ENCODE results near the gene CTTNBP2NL.
A peak's percentile ranks its signal among the peaks of the same experiment; 100 is the strongest.

The CTTNBP2NL gene

DNA sequence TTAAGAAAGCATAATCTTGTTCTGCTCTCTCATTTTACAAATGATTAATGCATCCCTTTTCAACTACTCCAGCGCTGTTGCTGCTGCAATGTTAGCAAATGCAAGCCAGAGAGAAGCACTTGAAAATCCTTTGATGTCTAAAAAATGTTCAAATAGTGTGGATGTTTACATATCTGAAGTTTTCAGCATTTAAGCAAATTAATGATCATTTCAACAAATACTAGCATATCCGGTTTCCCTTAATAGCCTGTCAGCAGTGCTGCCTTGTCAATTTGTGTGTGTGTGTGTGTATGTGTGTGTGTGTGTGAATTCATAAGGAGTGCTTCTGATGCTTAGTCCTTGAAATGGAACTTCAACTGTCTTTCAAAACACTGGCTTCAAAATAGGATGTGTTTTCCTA lies 64.6 kb downstream of the CTTNBP2NL start:
- Histone ChIP-seq H3K79me1 (replicated peaks; ENCODE audit: low read length, poor library complexity, severe bottlenecking) (peaks cover 12% of the 10 kb centered on the region), H3K18ac (ENCODE audit: low read depth in 1 of 2, low read length in 2 of 2) (no peak overlapping the region), H3K4ac (ENCODE audit: low read depth in 1 of 2, low read length in 2 of 2) (no peak overlapping the region), H2BK12ac (ENCODE audit: low read length in 2 of 2) (no peak overlapping the region), H3K9ac (ENCODE audit: low read length) (no peak overlapping the region), H3K4me1 (ENCODE audit: control insufficient read depth, insufficient read depth, low read depth, low read length) (peaks cover 13% of the 10 kb centered on the region), H3K9me3 (ENCODE audit: control insufficient read depth, low read length) (no peaks in the 10 kb centered on the region), H3K4me3 (ENCODE audit: insufficient read depth in 1 of 2, low read depth in 1 of 2, low read length in 2 of 2) (no peak overlapping the region), H2BK15ac (ENCODE audit: low read depth, poor library complexity, severe bottlenecking) (no peak overlapping the region), H2BK120ac (ENCODE audit: low read depth, low read length) (no peak overlapping the region), H4K8ac (ENCODE audit: low read length) (no peak overlapping the region), H3K4me2 (ENCODE audit: low read length, poor library complexity, severe bottlenecking) (no peak overlapping the region), H2AK5ac (ENCODE audit: low read length, severe bottlenecking) (no peak overlapping the region), H3K27me3 (ENCODE audit: control insufficient read depth in 1 of 2, insufficient read depth in 1 of 2, low read length in 2 of 2) (no peaks in the 10 kb centered on the region), H2BK5ac (ENCODE audit: low read depth, low read length, poor library complexity, severe bottlenecking) (no peak overlapping the region), H2AFZ (ENCODE audit: low read depth, low read length) (no peak overlapping the region), H3K27ac (ENCODE audit: low read length, poor library complexity, severe bottlenecking) (no peak overlapping the region), H4K91ac (ENCODE audit: low read length) (no peak overlapping the region), H3K36me3 (ENCODE audit: control insufficient read depth in 1 of 2, insufficient read depth in 2 of 2, low read depth in 1 of 2, low read length in 2 of 2) (peaks cover 26 to 44% of the 10 kb centered on the region in 2 experiments), H3K14ac (ENCODE audit: low read length in 2 of 2) (no peak overlapping the region), H3K23ac (ENCODE audit: low read length in 2 of 2) (no peak overlapping the region)
- peak; percentile 40 for DNase-seq
- WGBS = 67% methylated on average over 1 of the region's 2 CpGs

DNA sequence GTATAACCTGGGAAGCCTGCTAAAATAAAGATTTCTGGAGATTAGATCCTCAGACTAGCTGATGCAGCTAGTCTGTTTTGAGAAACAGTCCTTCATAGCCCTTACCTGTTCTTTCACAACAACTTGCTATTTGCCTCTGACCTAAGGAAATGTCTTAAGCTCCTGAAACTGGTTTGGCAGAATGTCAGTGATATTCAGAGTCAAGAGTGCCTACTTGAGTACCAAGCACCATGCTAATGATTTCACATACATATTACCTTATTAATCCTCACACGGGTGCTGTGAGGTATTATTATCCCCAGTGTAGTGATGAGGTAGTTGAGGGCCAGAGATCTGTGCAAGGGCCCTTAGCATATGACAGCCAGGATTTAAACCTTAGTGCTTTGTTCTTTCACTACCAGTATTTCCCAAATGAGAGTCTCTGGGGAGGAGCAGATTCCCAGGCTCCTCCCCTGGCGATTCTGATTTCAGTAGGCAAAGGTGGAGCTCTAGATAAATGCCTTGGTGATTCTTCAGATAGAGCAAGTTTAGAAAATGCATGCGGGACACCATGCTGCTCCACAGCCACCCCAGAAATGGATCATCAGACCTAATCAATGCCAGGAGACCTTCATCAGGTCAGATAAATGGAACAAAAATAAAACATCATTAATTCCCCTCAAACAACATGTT lies 65.3 kb downstream of the CTTNBP2NL start:
- H2BK12ac ChIP-seq (ENCODE audit: low read length in 2 of 2) = no peak overlapping the region
- H3K27me3 ChIP-seq (ENCODE audit: control insufficient read depth in 1 of 2, insufficient read depth in 1 of 2, low read length in 2 of 2) = no peaks in the 10 kb centered on the region
- no peak overlapping the region for H4K91ac ChIP-seq (ENCODE audit: low read length)
- no peak overlapping the region for H3K4ac ChIP-seq (ENCODE audit: low read depth in 1 of 2, low read length in 2 of 2)
- no peak overlapping the region for H3K23ac ChIP-seq (ENCODE audit: low read length in 2 of 2)
- 82% methylated on average over 2 of the region's 3 CpGs for WGBS
- H3K9me3 ChIP-seq (ENCODE audit: control insufficient read depth, low read length) = no peaks in the 10 kb centered on the region
- H3K14ac ChIP-seq (ENCODE audit: low read length in 2 of 2) = no peak overlapping the region
- H3K79me1 ChIP-seq (replicated peaks; ENCODE audit: low read length, poor library complexity, severe bottlenecking) = peaks cover 12% of the 10 kb centered on the region
- no peak overlapping the region for H4K8ac ChIP-seq (ENCODE audit: low read length)
- DNase-seq = no peak
- no peak overlapping the region for H3K27ac ChIP-seq (ENCODE audit: low read length, poor library complexity, severe bottlenecking)
- peaks cover 19 to 37% of the 10 kb centered on the region in 2 experiments for H3K36me3 ChIP-seq (ENCODE audit: control insufficient read depth in 1 of 2, insufficient read depth in 2 of 2, low read depth in 1 of 2, low read length in 2 of 2)
- no peak overlapping the region for H2AFZ ChIP-seq (ENCODE audit: low read depth, low read length)
- no peak overlapping the region for H3K9ac ChIP-seq (ENCODE audit: low read length)
- no peak overlapping the region for H3K4me2 ChIP-seq (ENCODE audit: low read length, poor library complexity, severe bottlenecking)
- no peak overlapping the region for H3K18ac ChIP-seq (ENCODE audit: low read depth in 1 of 2, low read length in 2 of 2)
- H3K4me3 ChIP-seq (ENCODE audit: insufficient read depth in 1 of 2, low read depth in 1 of 2, low read length in 2 of 2) = no peak overlapping the region
- H3K4me1 ChIP-seq (ENCODE audit: control insufficient read depth, insufficient read depth, low read depth, low read length) = peaks cover 20% of the 10 kb centered on the region
- no peak overlapping the region for H2AK5ac ChIP-seq (ENCODE audit: low read length, severe bottlenecking)
- H2BK15ac ChIP-seq (ENCODE audit: low read depth, poor library complexity, severe bottlenecking) = no peak overlapping the region
- no peak overlapping the region for H2BK120ac ChIP-seq (ENCODE audit: low read depth, low read length)
- H2BK5ac ChIP-seq (ENCODE audit: low read depth, low read length, poor library complexity, severe bottlenecking) = no peak overlapping the region

- peaks cover 20% of the 10 kb centered on the region for H3K4me1 ChIP-seq (ENCODE audit: control insufficient read depth, insufficient read depth, low read depth, low read length)
- no peak overlapping the region for H2BK120ac ChIP-seq (ENCODE audit: low read depth, low read length)
- H3K14ac ChIP-seq (ENCODE audit: low read length in 2 of 2) = no peak overlapping the region
- H3K27ac ChIP-seq (ENCODE audit: low read length, poor library complexity, severe bottlenecking) = no peak overlapping the region
- H2AFZ ChIP-seq (ENCODE audit: low read depth, low read length) = no peak overlapping the region
- no peak overlapping the region for H4K91ac ChIP-seq (ENCODE audit: low read length)
- no peak overlapping the region for H3K4me2 ChIP-seq (ENCODE audit: low read length, poor library complexity, severe bottlenecking)
- no peak overlapping the region for H3K4me3 ChIP-seq (ENCODE audit: insufficient read depth in 1 of 2, low read depth in 1 of 2, low read length in 2 of 2)
- no peak overlapping the region for H3K18ac ChIP-seq (ENCODE audit: low read depth in 1 of 2, low read length in 2 of 2)
- no peaks in the 10 kb centered on the region for H3K27me3 ChIP-seq (ENCODE audit: control insufficient read depth in 1 of 2, insufficient read depth in 1 of 2, low read length in 2 of 2)
- H2BK5ac ChIP-seq (ENCODE audit: low read depth, low read length, poor library complexity, severe bottlenecking) = no peak overlapping the region
- no peak overlapping the region for H2BK12ac ChIP-seq (ENCODE audit: low read length in 2 of 2)
- no peak for DNase-seq
- H3K36me3 ChIP-seq (ENCODE audit: control insufficient read depth in 1 of 2, insufficient read depth in 2 of 2, low read depth in 1 of 2, low read length in 2 of 2) = peaks cover 10 to 21% of the 10 kb centered on the region in 2 experiments
- H3K9ac ChIP-seq (ENCODE audit: low read length) = no peak overlapping the region
- no peak overlapping the region for H3K4ac ChIP-seq (ENCODE audit: low read depth in 1 of 2, low read length in 2 of 2)
- H3K9me3 ChIP-seq (ENCODE audit: control insufficient read depth, low read length) = no peaks in the 10 kb centered on the region
- H4K8ac ChIP-seq (ENCODE audit: low read length) = no peak overlapping the region
- H2AK5ac ChIP-seq (ENCODE audit: low read length, severe bottlenecking) = no peak overlapping the region
- WGBS = 96% methylated on average over 1 of the region's 1 CpG
- H3K23ac ChIP-seq (ENCODE audit: low read length in 2 of 2) = no peak overlapping the region
- H2BK15ac ChIP-seq (ENCODE audit: low read depth, poor library complexity, severe bottlenecking) = no peak overlapping the region
- H3K79me1 ChIP-seq (replicated peaks; ENCODE audit: low read length, poor library complexity, severe bottlenecking) = peaks cover 7% of the 10 kb centered on the region
These were observed 66.9 kb downstream of the CTTNBP2NL start for GRCh38 chr1:112462953-112463279.

GRCh38 chr1:112464501-112464900 lies 68.5 kb downstream of the CTTNBP2NL start:
- no peak overlapping the region for H3K4ac ChIP-seq (ENCODE audit: low read depth in 1 of 2, low read length in 2 of 2)
- no peaks in the 10 kb centered on the region for H3K27me3 ChIP-seq (ENCODE audit: control insufficient read depth in 1 of 2, insufficient read depth in 1 of 2, low read length in 2 of 2)
- H4K91ac ChIP-seq (ENCODE audit: low read length) = no peak overlapping the region
- H3K18ac ChIP-seq (ENCODE audit: low read depth in 1 of 2, low read length in 2 of 2) = no peak overlapping the region
- no peak overlapping the region for H3K14ac ChIP-seq (ENCODE audit: low read length in 2 of 2)
- no peak overlapping the region for H3K27ac ChIP-seq (ENCODE audit: low read length, poor library complexity, severe bottlenecking)
- H3K23ac ChIP-seq (ENCODE audit: low read length in 2 of 2) = no peak overlapping the region
- H3K4me3 ChIP-seq (ENCODE audit: insufficient read depth in 1 of 2, low read depth in 1 of 2, low read length in 2 of 2) = no peak overlapping the region
- H2BK15ac ChIP-seq (ENCODE audit: low read depth, poor library complexity, severe bottlenecking) = no peak overlapping the region
- no peaks in the 10 kb centered on the region for H3K9me3 ChIP-seq (ENCODE audit: control insufficient read depth, low read length)
- H2BK120ac ChIP-seq (ENCODE audit: low read depth, low read length) = no peak overlapping the region
- H3K4me2 ChIP-seq (ENCODE audit: low read length, poor library complexity, severe bottlenecking) = no peak overlapping the region
- no peak overlapping the region for H2BK5ac ChIP-seq (ENCODE audit: low read depth, low read length, poor library complexity, severe bottlenecking)
- no peak overlapping the region for H2BK12ac ChIP-seq (ENCODE audit: low read length in 2 of 2)
- H2AFZ ChIP-seq (ENCODE audit: low read depth, low read length) = no peak overlapping the region
- peaks cover 6 to 9% of the 10 kb centered on the region in 2 experiments for H3K36me3 ChIP-seq (ENCODE audit: control insufficient read depth in 1 of 2, insufficient read depth in 2 of 2, low read depth in 1 of 2, low read length in 2 of 2)
- whole genome bisulfite sequencing = 79% methylated on average over 4 of the region's 4 CpGs
- H3K9ac ChIP-seq (ENCODE audit: low read length) = no peak overlapping the region
- no peak for DNase-seq
- H2AK5ac ChIP-seq (ENCODE audit: low read length, severe bottlenecking) = no peak overlapping the region
- peak overlapping the region; percentile 56 for H4K8ac ChIP-seq (ENCODE audit: low read length)
- H3K79me1 ChIP-seq (replicated peaks; ENCODE audit: low read length, poor library complexity, severe bottlenecking) = no peaks in the 10 kb centered on the region
- peaks cover 20% of the 10 kb centered on the region for H3K4me1 ChIP-seq (ENCODE audit: control insufficient read depth, insufficient read depth, low read depth, low read length)

All from mesenchymal stem cell (in vitro differentiated cells and primary cell).